Peyer's patch (tissue), 4 donors: Measurements from ENCODE around the gene SEMA5B.

Experiments used
- POLR2A ChIP-seq, 2 donors: fragments of 450-650 bp; IDR thresholded peaks; one replicate each; pipeline ENCODE4 v1.5.1; 2017; ENCODE audit warnings: antibody characterized with exemption in 2 of 2, mild to moderate bottlenecking in 2 of 2, moderate library complexity in 2 of 2
- TF ChIP-seq, protein P1 (sequence below), 6 experiments: fragments of 450-650 bp in 4 of 6; fragments of 200-600 bp in 2 of 6; sonication (generic) in 1 of 6; IDR thresholded peaks; one replicate each; pipeline ENCODE4 v1.5.1; 2017 to 2019; ENCODE audit warnings: antibody characterized with exemption in 6 of 6, mild to moderate bottlenecking in 3 of 6, moderate library complexity in 1 of 6

DNA sequence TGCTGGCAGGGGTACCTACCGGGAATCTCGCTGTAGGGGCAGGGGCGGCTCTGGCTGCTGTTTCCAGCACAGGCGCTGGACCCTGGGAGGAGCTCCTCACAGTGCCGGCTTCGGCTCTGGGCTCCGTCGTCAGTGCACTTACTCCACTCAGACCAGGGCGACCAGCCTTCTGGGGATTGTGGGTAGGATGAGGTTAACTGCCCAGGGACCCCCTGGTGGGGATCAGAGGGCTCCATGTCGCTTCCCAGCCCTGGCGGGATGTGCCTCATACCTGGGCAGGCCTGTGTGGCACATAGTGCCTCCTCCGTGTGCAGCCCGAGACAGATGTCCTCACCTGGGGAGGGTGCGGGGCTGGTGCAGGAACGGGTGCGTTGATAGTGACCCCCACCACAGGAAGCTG, 115.7 kb downstream of the SEMA5B start:
- TF ChIP-seq, protein P1, sequence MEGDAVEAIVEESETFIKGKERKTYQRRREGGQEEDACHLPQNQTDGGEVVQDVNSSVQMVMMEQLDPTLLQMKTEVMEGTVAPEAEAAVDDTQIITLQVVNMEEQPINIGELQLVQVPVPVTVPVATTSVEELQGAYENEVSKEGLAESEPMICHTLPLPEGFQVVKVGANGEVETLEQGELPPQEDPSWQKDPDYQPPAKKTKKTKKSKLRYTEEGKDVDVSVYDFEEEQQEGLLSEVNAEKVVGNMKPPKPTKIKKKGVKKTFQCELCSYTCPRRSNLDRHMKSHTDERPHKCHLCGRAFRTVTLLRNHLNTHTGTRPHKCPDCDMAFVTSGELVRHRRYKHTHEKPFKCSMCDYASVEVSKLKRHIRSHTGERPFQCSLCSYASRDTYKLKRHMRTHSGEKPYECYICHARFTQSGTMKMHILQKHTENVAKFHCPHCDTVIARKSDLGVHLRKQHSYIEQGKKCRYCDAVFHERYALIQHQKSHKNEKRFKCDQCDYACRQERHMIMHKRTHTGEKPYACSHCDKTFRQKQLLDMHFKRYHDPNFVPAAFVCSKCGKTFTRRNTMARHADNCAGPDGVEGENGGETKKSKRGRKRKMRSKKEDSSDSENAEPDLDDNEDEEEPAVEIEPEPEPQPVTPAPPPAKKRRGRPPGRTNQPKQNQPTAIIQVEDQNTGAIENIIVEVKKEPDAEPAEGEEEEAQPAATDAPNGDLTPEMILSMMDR (IDR thresholded peaks at IDR 0.05): no peak
- no peak for TF ChIP-seq POLR2A (IDR thresholded peaks at IDR 0.05)
